ENCODE results near the gene ADORA3. TPM values are rescaled to one million over a fixed set of nuclear protein-coding genes. Genes with fewer than 3 reads are reported as not detected.

ADORA3 gene
- total RNA-seq, 1 experiment from 2014 or later, result not detected

- Histone ChIP-seq H3K9me3 (ENCODE audit: control insufficient read depth, insufficient read depth, low read depth, low read length) (no peaks in the 10 kb centered on the region), H3K4me1 (ENCODE audit: control insufficient read depth, insufficient read depth, low read length) (no peaks in the 10 kb centered on the region), H3K36me3 (ENCODE audit: control insufficient read depth, insufficient read depth, low read length) (no peaks in the 10 kb centered on the region), H3K4me3 (ENCODE audit: low read depth in 2 of 2, low read length in 2 of 2) (no peak overlapping the region), H3K27me3 (ENCODE audit: control insufficient read depth, insufficient read depth, low read length) (no peaks in the 10 kb centered on the region; the same call in 1 of the 2 replicates), H3K27ac (ENCODE audit: low read length) (no peak overlapping the region)
- intact Hi-C loops (cut with micrococcal nuclease; ENCODE audit: unreplicated experiment) (no loop called here), in situ Hi-C loops (cut with HindIII; ENCODE audit: low pct_unique_long_range_greater_than_20kb, low sequenced_read_pairs) (no loop called here)
- BruUV-seq (replicated peaks), result no TSS peak
- TF ChIP-seq SIN3A (IDR thresholded peaks at IDR 0.05; ENCODE audit: borderline replicate concordance, insufficient read depth, low read depth, low read length) (no peak), TCF7L2 (IDR thresholded peaks at IDR 0.05; ENCODE audit: low read depth, low read length) (no peak), REST (IDR thresholded peaks at IDR 0.05; ENCODE audit: insufficient read depth in 1 of 2, low read depth in 2 of 2, low read length in 1 of 2) (no peak), POLR2AphosphoS5 (IDR thresholded peaks at IDR 0.05; ENCODE audit: low read depth, low read length) (no peak)
- TF ChIP-seq, protein P1, sequence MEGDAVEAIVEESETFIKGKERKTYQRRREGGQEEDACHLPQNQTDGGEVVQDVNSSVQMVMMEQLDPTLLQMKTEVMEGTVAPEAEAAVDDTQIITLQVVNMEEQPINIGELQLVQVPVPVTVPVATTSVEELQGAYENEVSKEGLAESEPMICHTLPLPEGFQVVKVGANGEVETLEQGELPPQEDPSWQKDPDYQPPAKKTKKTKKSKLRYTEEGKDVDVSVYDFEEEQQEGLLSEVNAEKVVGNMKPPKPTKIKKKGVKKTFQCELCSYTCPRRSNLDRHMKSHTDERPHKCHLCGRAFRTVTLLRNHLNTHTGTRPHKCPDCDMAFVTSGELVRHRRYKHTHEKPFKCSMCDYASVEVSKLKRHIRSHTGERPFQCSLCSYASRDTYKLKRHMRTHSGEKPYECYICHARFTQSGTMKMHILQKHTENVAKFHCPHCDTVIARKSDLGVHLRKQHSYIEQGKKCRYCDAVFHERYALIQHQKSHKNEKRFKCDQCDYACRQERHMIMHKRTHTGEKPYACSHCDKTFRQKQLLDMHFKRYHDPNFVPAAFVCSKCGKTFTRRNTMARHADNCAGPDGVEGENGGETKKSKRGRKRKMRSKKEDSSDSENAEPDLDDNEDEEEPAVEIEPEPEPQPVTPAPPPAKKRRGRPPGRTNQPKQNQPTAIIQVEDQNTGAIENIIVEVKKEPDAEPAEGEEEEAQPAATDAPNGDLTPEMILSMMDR (IDR thresholded peaks at IDR 0.05), result no peak
- ATAC-seq, result no peak
- no peak for DNase-seq (ENCODE audit: low read depth, low spot score)
- ChIA-PET POLR2A (no interaction called here), CTCF (interaction anchor here (2.2 kb wide), 1 partner anchor 17 kb away, joined by 4 read pairs; no protein-coding TSS in a partner anchor)
These were observed 12.4 kb downstream of the ADORA3 start for GRCh38 chr1:111491070-111491469.

- POLR2A ChIA-PET, result no interaction called here
- no peak for DNase-seq (ENCODE audit: low read depth, low spot score)
These were observed 13.2 kb downstream of the ADORA3 start for GRCh38 chr1:111490220-111490619.

More at GRCh38 chr1:111490220-111490619, 13.2 kb downstream of the ADORA3 start:
- H3K4me1 ChIP-seq (ENCODE audit: control insufficient read depth, insufficient read depth, low read length), result no peaks in the 10 kb centered on the region
- H3K4me3 ChIP-seq (ENCODE audit: low read depth in 2 of 2, low read length in 2 of 2), result no peak overlapping the region
- intact Hi-C loops (cut with micrococcal nuclease; ENCODE audit: unreplicated experiment) (no loop called here), in situ Hi-C loops (cut with HindIII; ENCODE audit: low pct_unique_long_range_greater_than_20kb, low sequenced_read_pairs) (no loop called here)
- no peaks in the 10 kb centered on the region; the same call in 1 of the 2 replicates for H3K27me3 ChIP-seq (ENCODE audit: control insufficient read depth, insufficient read depth, low read length)
- BruUV-seq (replicated peaks), result no TSS peak
- no peak overlapping the region for H3K27ac ChIP-seq (ENCODE audit: low read length)
- no peaks in the 10 kb centered on the region for H3K36me3 ChIP-seq (ENCODE audit: control insufficient read depth, insufficient read depth, low read length)
- CTCF ChIA-PET, result interaction anchor here (2.2 kb wide), 1 partner anchor 18 kb away, joined by 4 read pairs; no protein-coding TSS in a partner anchor
- ATAC-seq, result no peak
- H3K9me3 ChIP-seq (ENCODE audit: control insufficient read depth, insufficient read depth, low read depth, low read length), result no peaks in the 10 kb centered on the region
- TF ChIP-seq POLR2AphosphoS5 (IDR thresholded peaks at IDR 0.05; ENCODE audit: low read depth, low read length) (no peak), SIN3A (IDR thresholded peaks at IDR 0.05; ENCODE audit: borderline replicate concordance, insufficient read depth, low read depth, low read length) (no peak), REST (IDR thresholded peaks at IDR 0.05; ENCODE audit: insufficient read depth in 1 of 2, low read depth in 2 of 2, low read length in 1 of 2) (no peak), TCF7L2 (IDR thresholded peaks at IDR 0.05; ENCODE audit: low read depth, low read length) (no peak)
- TF ChIP-seq, protein P1 (IDR thresholded peaks at IDR 0.05), result no peak

Data from Panc1 (cell line).